Activated CD4-positive, CD25-positive, alpha-beta regulatory T cell treated with anti-CD3 and anti-CD28 coated beads, Interleukin-2, amount 50 U/mL, for 24 hours (primary cell): ENCODE data around the gene OLFM2.
"Not testable (repeated sequence)": the region's sequence is repeated elsewhere in the genome, so short reads cannot be mapped to it uniquely, and the experiment has no call there.

ENCODE experiments used
- ATAC-seq, 2 donors: fragments of 150-1000 bp; cut with Tn5 transposase; one replicate each; pipeline ENCODE4 v1.10.0; 2021; ENCODE audit warnings: mild to moderate bottlenecking in 1 of 2, moderate library complexity in 1 of 2

The OLFM2 gene

GRCh38 chr19:9941231-9941630, 4.9 kb upstream of the OLFM2 start:
- ATAC-seq = no peak

- no peak for ATAC-seq
Measured at GRCh38 chr19:9940778-9941177, 4.5 kb upstream of the OLFM2 start.

GRCh38 chr19:9939301-9939913, 3.1 kb upstream of the OLFM2 start:
- no peak for ATAC-seq

GRCh38 chr19:9937001-9937411, 691 bp upstream of the OLFM2 start:
- no peak for ATAC-seq

- ATAC-seq = peak in 1 of 2 donors; percentile 24
Measured at GRCh38 chr19:9935506-9936325, 599 bp downstream of the OLFM2 start.

- ATAC-seq = peak; percentile 50 to 62
Measured at GRCh38 chr19:9934132-9934950, 2.0 kb downstream of the OLFM2 start.

GRCh38 chr19:9932835-9933234, 3.5 kb downstream of the OLFM2 start:
- ATAC-seq = no peak

GRCh38 chr19:9931629-9932028, 4.7 kb downstream of the OLFM2 start:
- no peak for ATAC-seq

- no peak for ATAC-seq
Measured at GRCh38 chr19:9923440-9923839, 12.9 kb downstream of the OLFM2 start.

- not testable (repeated sequence) for ATAC-seq
Measured at GRCh38 chr19:9922782-9923379, 13.4 kb downstream of the OLFM2 start.

- peak in 1 of 2 donors; percentile 22 for ATAC-seq
Measured at GRCh38 chr19:9917321-9917720, 19.0 kb downstream of the OLFM2 start.

GRCh38 chr19:9916719-9917118, 19.6 kb downstream of the OLFM2 start:
- no peak for ATAC-seq

GRCh38 chr19:9914315-9915207, 21.8 kb downstream of the OLFM2 start:
- peak; percentile 88 to 94 for ATAC-seq

GRCh38 chr19:9914001-9914314, 22.4 kb downstream of the OLFM2 start:
- ATAC-seq = no peak

- no peak for ATAC-seq
Measured at GRCh38 chr19:9913237-9914000, 22.9 kb downstream of the OLFM2 start.

- ATAC-seq = no peak
Measured at GRCh38 chr19:9912551-9913236, 23.6 kb downstream of the OLFM2 start.

GRCh38 chr19:9911524-9912185, 24.7 kb downstream of the OLFM2 start:
- ATAC-seq = no peak

GRCh38 chr19:9910625-9911024, 25.7 kb downstream of the OLFM2 start:
- no peak for ATAC-seq

GRCh38 chr19:9909251-9909650, 27.1 kb downstream of the OLFM2 start:
- no peak for ATAC-seq

- no peak for ATAC-seq
Measured at GRCh38 chr19:9906475-9907087, 29.7 kb downstream of the OLFM2 start.
